Stomach smooth muscle (tissue), 2 donors: ENCODE data around the gene ERICH3.
A peak's percentile ranks its signal among the peaks of the same experiment; 100 is the strongest.

Experiments
- H3K27ac ChIP-seq: one replicate; pipeline ENCODE4 v1.7.0; 2013; ENCODE audit warnings: mild to moderate bottlenecking, low read length, inconsistent platforms
- H3K27me3 ChIP-seq, 2 donors: one replicate each; pipeline ENCODE4 v1.7.0; 2013; ENCODE audit warnings: low read length in 2 of 2; ENCODE audit not compliant: insufficient read depth in 2 of 2, control insufficient read depth in 1 of 2
- H3K36me3 ChIP-seq, 2 donors: one replicate each; pipeline ENCODE4 v1.7.0; 2013; ENCODE audit warnings: low read length in 2 of 2; ENCODE audit not compliant: control insufficient read depth in 2 of 2, insufficient read depth in 2 of 2
- H3K4me1 ChIP-seq: one replicate; pipeline ENCODE4 v1.7.0; 2013; ENCODE audit warnings: low read length; ENCODE audit not compliant: control insufficient read depth, insufficient read depth
- H3K4me3 ChIP-seq, 2 donors: one replicate each; pipeline ENCODE4 v1.7.0; 2013; ENCODE audit warnings: low read length in 2 of 2
- H3K9ac ChIP-seq, 2 donors: one replicate each; pipeline ENCODE4 v1.7.0; 2013; ENCODE audit warnings: low read length in 2 of 2, mild to moderate bottlenecking in 1 of 2
- H3K9me3 ChIP-seq, 2 donors: one replicate each; pipeline ENCODE4 v1.7.0; 2013; ENCODE audit warnings: low read length in 2 of 2; ENCODE audit not compliant: control insufficient read depth in 2 of 2
- donor health status: healthy.
- donor health status: Pancreatic carcinoma.

The ERICH3 gene

GRCh38 chr1:74673351-74674111, at the start of gene ERICH3:
ERICH3 (minus strand) TSS chr1:74673792; CDS start chr1:74673519, 273 bp downstream.
- Histone ChIP-seq H3K9me3 (peaks cover 0 to 2% of the 10 kb centered on the region in 2 donors), H3K4me3 (peak within 1 kb of the TSS; percentile 68 to 71), H3K27me3 (peaks cover 3 to 5% of the 10 kb centered on the region in 2 donors), H3K4me1 (peaks cover 6% of the 10 kb centered on the region), H3K36me3 (no peaks in the 10 kb centered on the region), H3K9ac (peak within 1 kb of the TSS in 1 of 2 donors; percentile 42), H3K27ac (no peak within 1 kb of the TSS)

- Histone ChIP-seq H3K4me3 (no peak overlapping the region), H3K36me3 (peaks cover 34 to 46% of the 10 kb centered on the region in 2 donors)
Observed at GRCh38 chr1:74717626-74718025, 44.0 kb upstream of the ERICH3 start.

GRCh38 chr1:74716822-74717221, 43.2 kb upstream of the ERICH3 start:
- no peak overlapping the region for H3K4me3 ChIP-seq
- no peak overlapping the region for H3K9ac ChIP-seq
- H3K27ac ChIP-seq, result no peak overlapping the region
- H3K9me3 ChIP-seq, result no peaks in the 10 kb centered on the region
- H3K27me3 ChIP-seq, result no peaks in the 10 kb centered on the region
- peaks cover 11% of the 10 kb centered on the region for H3K4me1 ChIP-seq
- peaks cover 29 to 46% of the 10 kb centered on the region in 2 donors for H3K36me3 ChIP-seq

More at GRCh38 chr1:74717626-74718025, 44.0 kb upstream of the ERICH3 start:
- peaks cover 11% of the 10 kb centered on the region for H3K4me1 ChIP-seq
- no peaks in the 10 kb centered on the region for H3K27me3 ChIP-seq
- no peaks in the 10 kb centered on the region for H3K9me3 ChIP-seq
- H3K9ac ChIP-seq, result no peak overlapping the region
- no peak overlapping the region for H3K27ac ChIP-seq

GRCh38 chr1:74715806-74716205, 42.2 kb upstream of the ERICH3 start:
- Histone ChIP-seq H3K9me3 (no peaks in the 10 kb centered on the region), H3K27me3 (no peaks in the 10 kb centered on the region), H3K9ac (no peak overlapping the region), H3K36me3 (peaks cover 30 to 44% of the 10 kb centered on the region in 2 donors), H3K27ac (no peak overlapping the region), H3K4me3 (no peak overlapping the region), H3K4me1 (peaks cover 11% of the 10 kb centered on the region)

- Histone ChIP-seq H3K9me3 (no peaks in the 10 kb centered on the region), H3K4me3 (no peak overlapping the region), H3K4me1 (peaks cover 11% of the 10 kb centered on the region), H3K27me3 (no peaks in the 10 kb centered on the region), H3K27ac (peak overlapping the region; percentile 37), H3K36me3 (peaks cover 28 to 44% of the 10 kb centered on the region in 2 donors), H3K9ac (no peak overlapping the region)
Observed at GRCh38 chr1:74715236-74715502, 41.6 kb upstream of the ERICH3 start.

- Histone ChIP-seq H3K9me3 (no peaks in the 10 kb centered on the region), H3K9ac (no peak overlapping the region), H3K4me1 (peaks cover 11% of the 10 kb centered on the region), H3K27me3 (no peaks in the 10 kb centered on the region), H3K4me3 (no peak overlapping the region), H3K36me3 (peaks cover 29 to 43% of the 10 kb centered on the region in 2 donors), H3K27ac (peak overlapping the region; percentile 37)
Observed at GRCh38 chr1:74714429-74715235, 41.0 kb upstream of the ERICH3 start.

- H3K27ac ChIP-seq, result no peak overlapping the region
- no peak overlapping the region for H3K4me3 ChIP-seq
- peaks cover 25 to 40% of the 10 kb centered on the region in 2 donors for H3K36me3 ChIP-seq
- H3K9ac ChIP-seq, result peak overlapping the region in 1 of 2 donors; percentile 8
- H3K4me1 ChIP-seq, result peaks cover 11% of the 10 kb centered on the region
- H3K9me3 ChIP-seq, result no peaks in the 10 kb centered on the region
- H3K27me3 ChIP-seq, result no peaks in the 10 kb centered on the region
Observed at GRCh38 chr1:74713849-74714248, 40.3 kb upstream of the ERICH3 start.

GRCh38 chr1:74712881-74713280, 39.3 kb upstream of the ERICH3 start:
- Histone ChIP-seq H3K4me3 (no peak overlapping the region), H3K9ac (peak overlapping the region in 1 of 2 donors; percentile 8), H3K27ac (peak overlapping the region; percentile 32), H3K4me1 (peaks cover 11% of the 10 kb centered on the region), H3K9me3 (no peaks in the 10 kb centered on the region), H3K36me3 (peaks cover 19 to 40% of the 10 kb centered on the region in 2 donors), H3K27me3 (no peaks in the 10 kb centered on the region)

- Histone ChIP-seq H3K4me3 (no peak overlapping the region), H3K27ac (no peak overlapping the region), H3K36me3 (peaks cover 26 to 32% of the 10 kb centered on the region in 2 donors), H3K9me3 (no peaks in the 10 kb centered on the region), H3K4me1 (no peaks in the 10 kb centered on the region), H3K9ac (no peak overlapping the region), H3K27me3 (no peaks in the 10 kb centered on the region)
Observed at GRCh38 chr1:74703386-74704182, 30.0 kb upstream of the ERICH3 start.

- H3K9ac ChIP-seq, result no peak overlapping the region
- H3K36me3 ChIP-seq, result peaks cover 10 to 13% of the 10 kb centered on the region in 2 donors
- H3K27me3 ChIP-seq, result no peaks in the 10 kb centered on the region
- H3K27ac ChIP-seq, result no peak overlapping the region
- no peaks in the 10 kb centered on the region for H3K4me1 ChIP-seq
- no peak overlapping the region for H3K4me3 ChIP-seq
- no peaks in the 10 kb centered on the region for H3K9me3 ChIP-seq
Observed at GRCh38 chr1:74699331-74699730, 25.7 kb upstream of the ERICH3 start.
